CD4-positive, CD25-positive, alpha-beta regulatory T cell (primary cell): Measurements from ENCODE around the gene CSNK1G1. TPM values are rescaled to one million over a fixed set of nuclear protein-coding genes. Genes with fewer than 3 reads are reported as not detected.
"Not testable (repeated sequence)": the region's sequence is repeated elsewhere in the genome, so short reads cannot be mapped to it uniquely, and the experiment has no call there.

Experiments used
- ATAC-seq, 2 donors: fragments of 150-1000 bp; cut with Tn5 transposase; one replicate each; pipeline ENCODE4 v1.10.0; 2021; ENCODE audit warnings: low read depth in 2 of 2, moderate number of reproducible peaks in 2 of 2, moderate library complexity in 1 of 2
- DNase-seq, 3 donors: peaks; one replicate each; pipeline versions ENCODE4 v3.0.0 to v3.0.0-alpha.2; 2012 to 2022; ENCODE audit warnings: mixed read lengths in 1 of 3
- H3K27ac ChIP-seq: one replicate; pipeline ENCODE4 v1.7.0; 2013; ENCODE audit warnings: mild to moderate bottlenecking, low read length; ENCODE audit not compliant: insufficient read depth, poor library complexity, severe bottlenecking
- H3K27me3 ChIP-seq: one replicate; pipeline ENCODE4 v1.7.0; 2013; ENCODE audit warnings: low read length; ENCODE audit not compliant: control insufficient read depth, insufficient read depth
- H3K36me3 ChIP-seq: one replicate; pipeline ENCODE4 v1.7.0; 2013; ENCODE audit warnings: mild to moderate bottlenecking, low read length, moderate library complexity; ENCODE audit not compliant: control insufficient read depth, insufficient read depth
- H3K4me1 ChIP-seq: 2 replicates; pipeline ENCODE4 v1.7.0; 2013; ENCODE audit warnings: mild to moderate bottlenecking, low read length; ENCODE audit not compliant: insufficient read depth, control insufficient read depth, poor library complexity, severe bottlenecking
- H3K4me3 ChIP-seq: one replicate; pipeline ENCODE4 v1.7.0; 2013; ENCODE audit warnings: low read depth, mild to moderate bottlenecking, low read length, moderate library complexity
- H3K9me3 ChIP-seq, 2 experiments: 1 replicate in 1 of 2; 2 replicates in 1 of 2; pipeline ENCODE4 v1.7.0; 2013; ENCODE audit warnings: low read length in 2 of 2, mild to moderate bottlenecking in 1 of 2, moderate library complexity in 1 of 2; ENCODE audit not compliant: control insufficient read depth in 2 of 2
- H3K27ac Mint-ChIP-seq, 3 donors: one replicate each; pipeline ENCODE4 v1.8.0; 2020 to 2022; ENCODE audit warnings: mild to moderate bottlenecking in 3 of 3, mixed read lengths in 3 of 3, moderate library complexity in 2 of 3
- H3K27me3 Mint-ChIP-seq: one replicate; pipeline ENCODE4 v1.8.0; 2022; ENCODE audit warnings: mild to moderate bottlenecking, mixed read lengths
- H3K36me3 Mint-ChIP-seq: one replicate; pipeline ENCODE4 v1.8.0; 2020; ENCODE audit warnings: mixed read lengths
- H3K4me1 Mint-ChIP-seq, 4 donors: one replicate each; pipeline ENCODE4 v1.8.0; 2020 to 2022; ENCODE audit warnings: mixed read lengths in 4 of 4, mild to moderate bottlenecking in 1 of 4
- H3K4me3 Mint-ChIP-seq, 4 donors: one replicate each; pipeline ENCODE4 v1.8.0; 2020 to 2022; ENCODE audit warnings: mild to moderate bottlenecking in 4 of 4, mixed read lengths in 4 of 4, moderate library complexity in 3 of 4
- H3K9me3 Mint-ChIP-seq, 7 donors: one replicate each; pipeline ENCODE4 v1.8.0; 2020 to 2022; ENCODE audit warnings: mixed read lengths in 7 of 7, mild to moderate bottlenecking in 3 of 7, moderate library complexity in 2 of 7
- polyA plus RNA-seq, 4 donors: library from polyadenylated mRNA; unstranded; fragments of 300-500 nt; fragmentation: Illumina TruSeq; gene quantifications; one replicate each; pipeline ENCODE4 v1.2.3, GENCODE V29; 2021
- total RNA-seq: library from RNA; stranded (reverse); gene quantifications from one replicate; pipeline ENCODE4 v1.2.3, GENCODE V29; 2022

CSNK1G1 gene
- total and polyA plus RNA-seq, 5 donors from 2014 or later = 14.4 to 27.6 (median 15.1) TPM

DNA sequence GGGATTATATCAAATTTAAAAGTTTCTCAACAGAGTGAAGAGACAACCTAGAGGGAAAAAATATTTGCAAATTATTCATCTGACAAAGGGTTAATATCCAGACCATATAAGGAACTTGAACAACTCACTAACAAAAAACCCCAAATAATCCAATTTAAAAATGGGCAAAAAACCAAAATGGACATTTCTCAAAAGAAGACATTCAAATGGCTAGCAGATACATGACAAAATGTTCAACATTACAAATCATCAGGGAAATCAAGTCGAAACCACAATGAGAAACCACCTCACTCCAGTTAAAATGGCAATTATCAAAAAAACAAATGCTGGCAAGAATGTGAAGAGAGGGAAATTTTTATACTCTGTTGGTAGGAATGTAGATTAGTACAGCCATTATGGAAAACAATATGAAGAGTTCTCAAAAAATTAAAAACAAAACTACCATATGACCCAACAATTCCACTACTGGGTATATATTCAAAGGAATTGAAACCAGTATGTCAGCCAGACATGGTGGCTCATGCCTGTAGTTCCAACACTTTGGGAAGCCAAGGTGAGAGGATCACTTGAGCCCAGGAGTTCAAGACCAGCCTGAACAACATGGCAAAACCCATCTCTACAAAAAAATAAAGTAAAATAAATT is 88.5 kb downstream of the CSNK1G1 start:
- H3K27ac Mint-ChIP-seq = no peak overlapping the region
- H3K27me3 Mint-ChIP-seq = no peaks in the 10 kb centered on the region
- no peak overlapping the region for H3K27ac ChIP-seq
- H3K4me1 ChIP-seq = no peaks in the 10 kb centered on the region
- H3K4me3 Mint-ChIP-seq = no peak overlapping the region
- H3K36me3 ChIP-seq = peaks cover 11% of the 10 kb centered on the region
- peaks cover 38% of the 10 kb centered on the region for H3K36me3 Mint-ChIP-seq
- H3K9me3 Mint-ChIP-seq = peaks cover 1 to 13% (median 4%) of the 10 kb centered on the region in 7 donors
- H3K9me3 ChIP-seq = peaks cover 0 to 2% of the 10 kb centered on the region in 2 experiments
- ATAC-seq (no peak), DNase-seq (no peak)
- no peak overlapping the region for H3K4me3 ChIP-seq
- H3K27me3 ChIP-seq = no peaks in the 10 kb centered on the region
- H3K4me1 Mint-ChIP-seq = peaks cover 20 to 48% (median 26%) of the 10 kb centered on the region in 4 donors

DNA sequence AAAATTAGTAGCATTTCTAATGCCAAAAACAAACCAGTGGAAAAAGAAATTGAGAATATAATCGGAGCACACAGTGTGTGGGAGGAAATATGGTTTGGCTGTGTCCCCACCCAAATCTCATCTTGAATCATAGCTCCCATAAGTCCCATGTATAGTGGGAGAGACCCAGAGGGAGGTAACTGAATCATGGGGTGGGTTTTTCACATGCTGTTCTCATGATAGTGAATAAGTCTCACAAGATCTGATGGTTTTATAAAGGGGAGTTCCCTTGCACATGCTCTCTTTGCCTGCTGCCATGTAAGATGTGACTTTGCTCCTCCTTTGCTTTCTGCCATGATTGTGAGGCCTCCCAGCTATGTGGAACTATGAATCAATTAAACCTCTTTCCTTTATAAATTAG is 90.8 kb downstream of the CSNK1G1 start:
- H3K4me1 ChIP-seq, H3K27me3 ChIP-seq, ATAC-seq: not testable (repeated sequence)

DNA sequence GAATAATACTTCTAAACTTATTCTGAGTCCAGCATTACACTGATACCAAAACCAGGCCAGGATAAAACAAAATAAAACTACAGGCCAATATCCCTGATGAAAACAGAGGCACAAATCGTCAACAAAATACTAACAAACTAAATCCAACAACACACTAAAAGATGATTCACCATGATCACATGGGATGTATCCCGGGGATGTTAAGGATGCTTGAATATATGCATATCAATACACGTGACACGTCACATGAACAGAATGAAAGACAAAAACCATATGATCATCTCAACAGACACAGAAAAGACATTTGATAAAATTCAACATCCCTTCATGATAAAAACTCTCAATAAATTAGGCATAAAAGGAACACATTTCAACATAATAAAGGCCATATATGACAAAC is 91.5 kb downstream of the CSNK1G1 start:
- H3K9me3 ChIP-seq = peaks cover 0 to 2% of the 10 kb centered on the region in 2 experiments
- peaks cover 30 to 53% (median 33%) of the 10 kb centered on the region in 4 donors for H3K4me1 Mint-ChIP-seq

More for the DNA sequence above, 90.8 kb downstream of the CSNK1G1 start:
- H3K27ac Mint-ChIP-seq, H3K27me3 Mint-ChIP-seq, H3K4me3 Mint-ChIP-seq, DNase-seq, H3K4me3 ChIP-seq, H3K36me3 ChIP-seq, H3K27ac ChIP-seq, H3K9me3 ChIP-seq: not testable (repeated sequence)
- peaks cover 1 to 13% (median 4%) of the 10 kb centered on the region in 7 donors for H3K9me3 Mint-ChIP-seq
- H3K36me3 Mint-ChIP-seq = peaks cover 30% of the 10 kb centered on the region
- peaks cover 26 to 48% (median 30%) of the 10 kb centered on the region in 4 donors for H3K4me1 Mint-ChIP-seq

GRCh38 chr15:64263567-64263966 is 92.4 kb downstream of the CSNK1G1 start:
- peaks cover 1 to 13% (median 4%) of the 10 kb centered on the region in 7 donors for H3K9me3 Mint-ChIP-seq
- H3K27ac Mint-ChIP-seq = peak overlapping the region in 2 of 3 donors; percentile 64 to 71
- H3K4me3 Mint-ChIP-seq = no peak overlapping the region
- DNase-seq (no peak), ATAC-seq (no peak)
- H3K4me1 ChIP-seq = no peaks in the 10 kb centered on the region
- no peak overlapping the region for H3K4me3 ChIP-seq
- H3K36me3 Mint-ChIP-seq = peaks cover 27% of the 10 kb centered on the region
- peaks cover 30 to 47% (median 36%) of the 10 kb centered on the region in 4 donors for H3K4me1 Mint-ChIP-seq
- H3K36me3 ChIP-seq = peaks cover 7% of the 10 kb centered on the region
- no peak overlapping the region for H3K27ac ChIP-seq
- no peaks in the 10 kb centered on the region for H3K27me3 Mint-ChIP-seq
- peaks cover 0 to 2% of the 10 kb centered on the region in 2 experiments for H3K9me3 ChIP-seq
- no peaks in the 10 kb centered on the region for H3K27me3 ChIP-seq

More for the DNA sequence above, 91.5 kb downstream of the CSNK1G1 start:
- Mint-ChIP-seq H3K4me3 (no peak overlapping the region), H3K27me3 (no peaks in the 10 kb centered on the region), H3K9me3 (peaks cover 1 to 13% (median 4%) of the 10 kb centered on the region in 7 donors), H3K27ac (no peak overlapping the region), H3K36me3 (peaks cover 27% of the 10 kb centered on the region)
- Histone ChIP-seq H3K36me3 (peaks cover 7% of the 10 kb centered on the region), H3K4me1 (no peaks in the 10 kb centered on the region), H3K4me3 (no peak overlapping the region), H3K27me3 (no peaks in the 10 kb centered on the region), H3K27ac (no peak overlapping the region)
- DNase-seq = no peak
- no peak for ATAC-seq

- H3K4me3 ChIP-seq = no peak overlapping the region
- no peak overlapping the region for H3K27ac ChIP-seq
- DNase-seq (no peak), ATAC-seq (no peak)
- peaks cover 7% of the 10 kb centered on the region for H3K4me1 ChIP-seq
- no peaks in the 10 kb centered on the region for H3K27me3 Mint-ChIP-seq
- H3K4me1 Mint-ChIP-seq = peaks cover 12 to 30% (median 17%) of the 10 kb centered on the region in 4 donors
- no peak overlapping the region for H3K4me3 Mint-ChIP-seq
- no peak overlapping the region for H3K27ac Mint-ChIP-seq
- H3K36me3 Mint-ChIP-seq = peaks cover 20% of the 10 kb centered on the region
- H3K9me3 ChIP-seq = no peaks in the 10 kb centered on the region
- H3K9me3 Mint-ChIP-seq = no peaks in the 10 kb centered on the region
- no peaks in the 10 kb centered on the region for H3K27me3 ChIP-seq
- peaks cover 13% of the 10 kb centered on the region for H3K36me3 ChIP-seq
These were observed 99.9 kb downstream of the CSNK1G1 start for GRCh38 chr15:64256051-64256450.

DNA sequence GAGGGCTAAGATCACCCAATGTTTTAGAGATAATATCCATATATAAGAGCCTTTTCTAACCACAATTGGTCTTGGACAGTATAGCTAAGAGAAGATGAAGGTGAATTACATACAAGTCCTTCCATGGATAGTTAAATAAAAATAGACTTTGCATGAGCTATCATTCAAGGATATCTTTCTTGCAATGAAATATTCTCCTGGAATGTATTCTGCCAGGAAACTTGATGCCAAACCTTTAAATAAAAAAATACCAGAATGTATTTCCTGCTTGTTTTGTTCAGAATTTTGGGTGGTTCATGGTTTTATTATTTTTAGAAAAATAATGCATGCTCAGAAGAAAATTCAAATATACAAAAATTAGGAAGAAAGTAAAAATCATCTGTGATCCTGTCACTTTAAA is 104.3 kb downstream of the CSNK1G1 start:
- DNase-seq = no peak
- Histone ChIP-seq H3K4me3 (no peak overlapping the region), H3K4me1 (peaks cover 27% of the 10 kb centered on the region), H3K9me3 (no peaks in the 10 kb centered on the region), H3K27ac (no peak overlapping the region), H3K36me3 (peaks cover 2% of the 10 kb centered on the region), H3K27me3 (no peaks in the 10 kb centered on the region)
- Mint-ChIP-seq H3K27me3 (no peaks in the 10 kb centered on the region), H3K9me3 (no peaks in the 10 kb centered on the region), H3K27ac (peak overlapping the region in 2 of 3 donors; percentile 2 to 3), H3K4me1 (peaks cover 25 to 59% (median 37%) of the 10 kb centered on the region in 4 donors), H3K36me3 (peaks cover 14% of the 10 kb centered on the region), H3K4me3 (no peak overlapping the region)
- no peak for ATAC-seq

DNA sequence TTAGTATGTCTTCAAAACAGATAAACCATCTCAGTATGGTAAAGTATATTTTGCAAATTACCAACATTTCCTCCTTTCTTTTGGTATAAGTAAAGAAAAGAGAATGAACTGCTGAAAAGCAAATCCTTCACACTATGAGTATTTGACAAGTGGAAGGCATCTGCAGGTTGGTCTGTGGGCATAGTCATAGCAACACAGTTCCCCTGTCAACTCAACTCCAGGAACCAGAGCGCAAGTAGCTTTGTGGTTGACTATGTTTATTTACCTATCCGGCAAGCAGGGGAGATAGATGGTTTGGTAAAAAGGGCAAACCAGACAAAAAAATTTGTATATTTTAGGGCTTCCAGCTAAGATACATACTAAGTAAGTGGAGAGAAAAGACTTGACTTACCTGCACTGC is 104.9 kb downstream of the CSNK1G1 start:
- H3K9me3 ChIP-seq = no peaks in the 10 kb centered on the region
- Mint-ChIP-seq H3K36me3 (peaks cover 11% of the 10 kb centered on the region), H3K27ac (peak overlapping the region; percentile 2 to 79 (median 3)), H3K27me3 (no peaks in the 10 kb centered on the region), H3K9me3 (no peaks in the 10 kb centered on the region), H3K4me3 (no peak overlapping the region), H3K4me1 (peaks cover 25 to 60% (median 39%) of the 10 kb centered on the region in 4 donors)
- peak overlapping the region; percentile 1 for H3K4me3 ChIP-seq
- DNase-seq (peak; percentile 9 to 48 (median 28)), ATAC-seq (peak; percentile 63 to 74)
- no peak overlapping the region for H3K27ac ChIP-seq
- peaks cover 27% of the 10 kb centered on the region for H3K4me1 ChIP-seq
- no peaks in the 10 kb centered on the region for H3K27me3 ChIP-seq
- H3K36me3 ChIP-seq = no peaks in the 10 kb centered on the region
